COLO829 (cell line): ENCODE measurements around the gene MLPH.

Experiments
- DNase-seq: peaks from one replicate; pipeline ENCODE4 v3.0.0; 2012; ENCODE audit warnings: low spot score

MLPH gene

GRCh38 chr2:237542001-237542704 lies 55.1 kb downstream of the MLPH start:
- DNase-seq, result no peak

DNA sequence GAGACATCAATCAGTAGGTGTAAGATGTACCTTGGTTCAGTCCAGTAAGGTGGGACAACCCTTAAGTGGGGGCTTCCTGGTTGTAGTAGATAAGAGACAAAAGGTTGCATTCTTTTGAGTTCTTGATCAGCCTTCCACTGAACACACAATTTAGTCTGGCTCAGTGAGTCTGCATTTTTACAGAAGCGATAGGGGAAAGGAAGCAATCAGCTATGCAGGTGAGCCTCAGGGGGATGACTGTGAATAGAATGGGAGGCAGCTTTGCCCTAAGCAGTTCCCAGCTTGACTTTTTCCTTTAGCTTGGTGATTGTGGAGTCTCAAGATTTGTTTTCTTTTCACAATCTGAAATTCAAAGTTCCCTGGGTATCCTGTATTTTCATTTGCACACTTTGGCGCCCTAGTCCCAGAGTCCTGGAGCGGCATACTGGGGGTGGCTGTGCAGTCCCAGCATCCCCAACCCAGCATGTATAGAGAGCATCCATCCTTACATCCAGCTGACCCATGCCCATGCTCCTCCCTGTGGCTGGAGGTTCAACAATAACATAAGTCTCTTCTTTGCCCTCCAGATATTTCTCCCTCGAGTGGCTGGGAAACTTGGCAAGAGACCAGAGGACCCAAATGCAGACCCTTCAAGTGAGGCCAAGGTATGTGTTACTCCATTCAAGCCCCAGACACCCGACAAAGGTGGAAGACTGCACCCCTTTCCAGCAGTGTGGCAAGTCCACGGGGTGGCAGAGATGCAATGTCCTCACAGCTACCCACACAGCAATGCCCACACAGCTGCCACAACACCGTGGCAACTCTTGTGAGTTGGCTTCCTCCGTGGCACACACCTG lies 59.2 kb downstream of the MLPH start:
- no peak for DNase-seq

DNA sequence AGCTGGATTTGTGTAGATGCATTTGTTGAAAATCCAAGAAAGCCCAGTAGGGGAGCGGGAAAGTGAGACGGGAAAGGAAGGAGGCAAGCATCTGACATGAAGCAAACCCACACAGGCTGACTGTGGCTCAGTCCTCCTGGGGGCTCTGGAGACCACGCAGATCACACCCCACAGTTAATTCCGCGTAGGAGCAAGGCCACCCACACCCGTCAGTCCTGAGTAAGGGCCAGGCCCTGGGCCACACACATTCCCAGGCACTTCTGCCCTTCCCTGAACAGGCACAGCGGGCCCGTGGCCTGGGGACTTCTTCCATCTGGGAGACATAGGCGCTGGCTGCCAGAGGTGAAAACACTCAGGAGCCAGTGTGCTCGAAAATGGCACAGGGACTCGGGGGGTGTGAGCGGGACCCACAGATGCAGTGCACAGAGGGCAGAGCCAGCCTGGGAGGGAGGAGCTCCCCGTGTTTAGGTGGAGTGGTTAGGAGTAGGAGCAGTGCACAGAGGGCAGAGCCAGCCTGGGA lies 59.9 kb downstream of the MLPH start:
- DNase-seq, result no peak

GRCh38 chr2:237547841-237548416 lies 60.9 kb downstream of the MLPH start:
- DNase-seq, result no peak

GRCh38 chr2:237549216-237549615 lies 62.2 kb downstream of the MLPH start:
- no peak for DNase-seq

DNA sequence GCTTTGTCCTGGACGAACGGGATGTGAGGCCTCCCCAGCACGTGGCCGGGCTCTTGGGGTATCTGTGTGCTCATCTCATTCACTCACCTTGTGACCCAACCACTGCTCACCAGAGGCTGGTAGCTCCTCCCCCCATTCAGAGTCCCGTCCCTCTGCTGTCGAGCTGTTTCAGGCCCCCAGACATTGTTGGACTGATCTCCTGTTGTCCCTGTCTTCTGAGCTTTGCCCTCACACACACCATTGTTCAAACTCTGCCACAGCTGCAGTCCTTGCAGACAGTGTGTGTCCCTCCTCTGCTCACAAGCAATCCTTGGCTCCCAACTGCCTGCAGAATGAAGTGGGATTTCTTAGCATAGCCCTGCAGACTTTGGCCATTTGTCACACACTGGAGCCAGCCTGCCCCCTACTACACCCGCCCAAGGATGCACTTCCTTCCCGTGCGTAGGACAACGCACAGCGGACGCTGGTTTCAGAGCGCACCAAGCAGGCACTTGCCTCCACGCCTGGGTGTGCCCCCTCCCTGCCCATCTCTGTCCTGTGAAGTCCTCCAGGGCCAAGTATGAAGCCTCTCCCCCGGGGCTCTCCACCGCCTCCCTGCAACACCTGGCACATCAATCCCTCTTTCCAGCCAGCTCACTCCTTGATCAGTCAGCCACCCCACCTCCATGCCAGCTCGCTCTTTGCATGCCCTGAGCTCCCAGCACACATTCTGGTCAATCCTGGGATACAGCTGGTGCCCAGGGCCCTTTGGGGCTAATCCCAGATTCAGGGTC lies 62.8 kb downstream of the MLPH start:
- DNase-seq, result no peak

DNA sequence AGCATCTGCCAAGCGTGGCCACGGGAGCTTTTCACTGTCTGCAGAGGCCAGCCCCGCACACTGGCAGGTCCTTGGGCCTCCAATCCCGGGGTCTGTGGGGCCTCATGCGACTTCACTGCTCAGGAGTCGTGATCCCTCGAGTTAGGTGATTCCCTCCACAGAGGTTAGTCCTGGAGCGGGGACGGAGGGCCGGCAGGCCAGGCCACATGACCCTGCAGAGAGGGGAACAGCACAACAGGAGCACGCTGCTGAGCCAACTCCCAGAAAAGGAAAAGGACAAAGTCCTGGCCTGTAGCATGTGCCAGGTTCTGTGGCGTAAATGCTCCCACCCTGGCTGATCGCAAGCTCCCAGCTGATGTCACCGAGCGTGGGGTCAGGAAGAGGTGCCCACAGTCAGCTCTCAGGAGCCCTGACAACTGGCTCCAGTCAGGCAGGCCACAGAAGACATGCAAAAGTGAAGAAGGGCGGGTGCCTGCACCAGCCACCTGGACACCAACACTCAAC lies 64.1 kb downstream of the MLPH start:
- DNase-seq, result no peak

DNA sequence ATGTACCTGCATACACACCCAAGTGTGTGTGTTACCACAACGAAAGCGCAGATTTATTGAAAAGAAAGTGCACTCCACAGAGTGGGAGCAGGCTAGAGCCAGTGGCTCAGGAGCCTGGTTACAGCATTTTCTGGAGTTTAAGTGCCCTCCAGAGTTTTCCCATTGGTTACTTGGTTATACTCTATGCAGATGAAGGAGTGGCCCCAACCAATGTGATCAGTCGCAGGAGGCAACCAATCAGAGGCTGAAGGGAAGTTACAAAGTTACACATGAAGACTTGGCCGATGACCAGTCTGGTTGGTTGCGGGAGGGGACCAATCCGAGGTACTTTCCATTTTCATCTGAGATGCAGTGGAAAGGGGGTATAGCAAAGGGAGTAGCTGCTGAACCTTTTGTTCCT lies 65.9 kb downstream of the MLPH start:
- no peak for DNase-seq

DNA sequence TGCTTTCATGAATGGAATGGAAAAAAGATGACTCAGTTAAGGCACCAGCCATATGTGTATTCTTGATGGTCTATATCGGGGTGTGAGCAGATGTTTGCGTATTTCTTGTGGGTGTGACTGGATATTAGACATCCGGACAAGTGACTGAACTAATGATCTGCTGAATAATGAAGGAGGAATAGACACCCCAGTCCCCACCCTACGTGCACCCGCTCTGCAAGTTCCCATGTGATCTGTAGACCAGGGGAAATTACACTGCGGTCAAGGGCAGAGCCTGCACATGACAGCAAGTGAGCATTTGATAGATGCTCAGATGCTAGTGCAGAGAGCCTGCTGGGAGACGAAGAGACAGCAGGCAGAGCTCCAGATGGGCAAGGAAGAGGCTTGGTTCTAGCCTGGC lies 66.9 kb downstream of the MLPH start:
- no peak for DNase-seq

DNA sequence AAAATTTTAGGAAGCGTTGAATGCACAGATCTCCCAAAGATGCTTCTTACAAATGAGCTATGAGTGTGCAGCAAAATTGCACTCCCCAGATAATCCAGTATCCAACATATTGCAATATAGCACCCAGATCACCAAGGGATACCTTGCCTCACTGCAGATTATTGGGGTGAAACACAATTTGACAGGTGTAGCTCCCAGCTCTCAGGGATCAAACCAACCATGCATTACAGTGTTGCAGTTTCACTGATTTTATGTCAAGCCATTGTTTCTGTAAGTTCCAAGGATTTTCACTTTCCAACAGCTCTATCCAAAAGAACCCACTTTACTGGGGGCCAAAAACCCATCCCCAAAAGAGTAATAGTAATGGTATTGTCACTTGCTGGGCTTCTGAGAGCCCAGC lies 68.5 kb downstream of the MLPH start:
- no peak for DNase-seq

DNA sequence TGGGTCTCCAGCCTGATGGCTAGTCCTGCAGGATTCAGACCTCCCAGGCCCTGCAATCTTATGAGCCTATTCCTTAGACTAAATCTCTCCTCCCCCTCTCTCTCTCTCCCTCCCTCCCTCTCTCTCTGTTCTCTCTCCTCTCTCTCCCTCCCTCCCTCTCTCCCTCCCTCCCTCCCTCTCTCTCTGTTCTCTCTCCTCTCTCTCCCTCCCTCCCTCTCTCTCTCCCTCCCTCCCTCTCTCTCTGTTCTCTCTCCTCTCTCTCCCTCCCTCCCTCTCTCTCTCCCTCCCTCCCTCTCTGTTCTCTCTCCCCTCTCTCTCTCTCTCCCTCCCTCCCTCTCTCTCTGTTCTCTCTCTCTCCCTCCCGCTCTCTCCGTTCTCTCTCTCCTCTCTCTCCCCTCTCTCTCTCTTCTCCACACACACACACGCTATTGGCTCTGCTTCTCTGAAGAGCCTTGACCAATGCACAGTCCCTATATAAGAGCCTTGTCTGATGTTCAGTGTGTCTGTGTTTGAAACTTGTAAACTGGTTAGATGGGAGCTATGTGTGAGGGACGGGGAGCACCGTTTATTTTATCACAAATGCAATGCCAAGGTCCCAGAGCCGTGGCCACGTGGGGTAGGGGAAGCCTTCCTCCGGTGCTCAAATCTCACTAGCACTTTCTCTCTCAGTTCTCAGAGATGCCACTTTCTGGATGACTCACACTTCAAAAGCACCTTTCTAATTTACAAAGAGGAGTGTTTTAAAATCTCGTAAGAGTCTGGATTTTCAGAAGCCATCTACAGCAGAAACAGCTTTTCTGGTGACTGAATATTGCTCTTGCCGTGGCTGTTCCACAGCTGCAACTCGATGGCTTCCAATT lies 70.0 kb downstream of the MLPH start:
- DNase-seq, result no peak

DNA sequence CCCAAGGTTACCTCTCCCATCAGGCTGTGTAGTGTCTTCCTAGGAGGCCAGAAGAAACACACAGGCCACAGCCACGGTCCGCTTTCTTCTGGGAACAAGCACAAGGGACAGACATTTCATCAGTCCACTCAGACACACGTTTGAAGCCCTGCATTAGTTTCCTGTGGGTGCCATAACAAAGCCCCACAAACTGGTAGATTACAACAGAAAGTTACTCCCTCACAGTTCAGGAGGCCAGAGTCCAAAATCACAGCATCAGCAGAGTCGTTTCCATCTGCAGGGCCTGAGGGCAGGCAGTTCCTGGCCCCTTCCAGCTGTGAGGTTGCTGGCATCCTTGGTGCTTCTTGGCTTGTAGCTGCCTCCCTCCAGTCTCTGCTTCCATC lies 70.6 kb downstream of the MLPH start:
- no peak for DNase-seq

DNA sequence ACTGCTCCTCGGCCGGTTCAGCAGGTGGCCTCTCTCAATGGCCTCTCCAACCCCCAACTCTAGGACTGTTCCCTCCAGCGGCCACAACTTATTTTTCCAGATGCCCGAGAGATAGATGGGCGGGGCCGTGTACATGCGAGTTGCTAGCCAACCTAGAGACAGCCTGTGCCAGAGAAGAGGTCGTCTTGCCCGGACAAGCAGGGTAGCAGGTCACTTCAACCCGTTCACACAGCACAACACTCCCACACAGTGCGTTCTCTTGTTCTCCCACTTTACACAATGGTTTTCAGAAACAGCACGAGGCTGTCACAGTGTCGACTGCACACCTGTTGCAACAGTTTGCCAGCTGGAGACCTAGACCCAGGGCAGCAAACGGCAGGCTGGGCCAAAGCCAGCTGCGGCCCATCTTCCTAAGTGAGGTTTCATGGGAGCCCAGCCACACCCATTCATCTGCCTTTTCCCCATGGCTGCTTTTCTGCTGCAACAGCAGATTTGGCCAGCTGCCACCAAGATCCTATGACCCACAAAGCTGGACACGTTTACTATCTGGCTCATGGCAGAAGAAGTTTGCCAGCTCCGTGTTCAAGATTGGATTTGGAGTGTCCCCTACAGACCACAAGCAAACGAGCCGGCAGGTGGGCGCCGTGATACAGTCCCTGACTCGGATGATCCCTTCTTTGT lies 72.0 kb downstream of the MLPH start:
- peak; percentile 32 for DNase-seq

GRCh38 chr2:237561221-237561620 lies 74.2 kb downstream of the MLPH start:
- DNase-seq, result no peak

- peak; percentile 57 for DNase-seq
Observed at GRCh38 chr2:237563816-237564215, 76.8 kb downstream of the MLPH start.

DNA sequence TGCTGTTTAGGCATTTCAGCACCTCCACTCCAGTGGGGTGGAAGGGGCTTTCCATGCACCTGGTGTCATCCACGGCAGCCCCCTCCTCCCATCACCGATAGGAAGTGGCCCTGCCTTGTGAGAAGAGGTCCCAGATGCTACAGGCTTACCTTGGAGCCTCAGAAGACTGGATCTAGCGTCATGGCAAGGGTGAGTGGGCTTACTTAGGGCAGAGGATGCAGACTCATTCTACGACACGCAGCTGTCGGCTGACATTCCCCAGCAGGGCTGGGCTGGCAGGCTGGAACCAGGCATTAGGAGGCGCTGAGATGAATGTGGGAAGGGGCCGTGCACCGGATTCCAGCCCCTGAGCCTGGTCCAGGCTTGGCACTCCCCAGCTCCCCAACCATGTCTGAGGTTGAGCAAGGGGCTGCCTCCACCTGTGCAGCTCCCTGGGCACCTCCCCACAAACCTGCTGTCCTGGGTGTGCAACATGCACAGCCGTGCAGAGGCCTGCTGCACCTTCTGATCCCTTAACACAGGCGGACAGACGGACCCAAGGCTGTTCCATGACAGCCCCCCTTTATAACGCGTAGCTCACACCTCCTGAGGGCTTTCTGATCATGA lies 77.6 kb downstream of the MLPH start:
- DNase-seq, result no peak

GRCh38 chr2:237565974-237566373 lies 78.9 kb downstream of the MLPH start:
- no peak for DNase-seq

GRCh38 chr2:237566401-237567235 lies 79.6 kb downstream of the MLPH start, which contains the start of gene PRLH:
TSS of gene PRLH (plus strand) at chr2:237566574. CDS start at chr2:237566574, 0 bp downstream.
- DNase-seq, result no peak
